Measurements from ENCODE around the gene PAM. TPM values are rescaled to one million over a fixed set of nuclear protein-coding genes. Genes with fewer than 3 reads are reported as not detected.

The PAM gene
- total RNA-seq, 2 experiments from 2014 or later = 15.1 to 16.1 TPM

DNA sequence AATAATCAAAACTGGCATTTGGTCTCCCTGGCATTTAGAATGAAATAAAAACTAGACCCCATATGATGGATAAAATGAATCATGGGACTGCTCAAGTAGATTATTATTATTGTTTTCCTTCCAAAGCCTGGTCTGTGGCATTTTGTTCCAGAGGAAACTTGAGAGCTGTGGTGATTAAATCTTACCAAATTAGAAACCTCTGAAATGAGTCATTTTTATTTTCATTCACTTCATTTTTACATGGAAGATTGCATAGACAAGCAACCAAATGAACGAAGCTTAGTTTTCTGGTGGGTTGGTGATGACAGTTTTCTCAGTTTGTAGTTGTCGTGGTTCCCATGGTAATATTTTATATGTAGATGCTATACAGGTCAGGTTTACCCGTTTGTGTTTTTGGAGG is 23.4 kb downstream of the PAM start:
- ATAC-seq (ENCODE audit: poor library complexity) = no peak
- Histone ChIP-seq H3K27me3 (ENCODE audit: control insufficient read depth in 1 of 2, insufficient read depth in 2 of 2, low read length in 2 of 2) (no peaks in the 10 kb centered on the region), H3K27ac (ENCODE audit: low read depth in 1 of 2, low read length in 2 of 2) (no peak overlapping the region), H3K36me3 (ENCODE audit: insufficient read depth, low read length) (no peaks in the 10 kb centered on the region), H3K4me1 (ENCODE audit: insufficient read depth, low read length) (peaks cover 3% of the 10 kb centered on the region), H3K9me3 (ENCODE audit: control insufficient read depth in 1 of 2, insufficient read depth in 1 of 2, low read length in 2 of 2) (no peaks in the 10 kb centered on the region), H3K4me3 (ENCODE audit: low read length) (no peak overlapping the region)
- intact Hi-C loops (cut with DNase I, micrococcal nuclease) = no loop called here
- Mint-ChIP-seq H3K9me3 (no peaks in the 10 kb centered on the region), H3K36me3 (ENCODE audit: low read depth) (no peaks in the 10 kb centered on the region), H3K27ac (no peak overlapping the region), H3K27me3 (no peaks in the 10 kb centered on the region), H3K4me3 (no peak overlapping the region), H3K4me1 (ENCODE audit: low read depth) (peaks cover 32% of the 10 kb centered on the region)
- no peak for TF ChIP-seq CTCF (IDR thresholded peaks at IDR 0.05)
- no peak for DNase-seq
- ChIA-PET POLR2A (no interaction called here), CTCF (no interaction called here)

- Histone ChIP-seq H3K27me3 (ENCODE audit: control insufficient read depth in 1 of 2, insufficient read depth in 2 of 2, low read length in 2 of 2) (no peaks in the 10 kb centered on the region), H3K27ac (ENCODE audit: low read depth in 1 of 2, low read length in 2 of 2) (no peak overlapping the region)
- no peak for ATAC-seq (ENCODE audit: poor library complexity)
Observed at GRCh38 chr5:102781359-102781758, 26.3 kb downstream of the PAM start.

DNA sequence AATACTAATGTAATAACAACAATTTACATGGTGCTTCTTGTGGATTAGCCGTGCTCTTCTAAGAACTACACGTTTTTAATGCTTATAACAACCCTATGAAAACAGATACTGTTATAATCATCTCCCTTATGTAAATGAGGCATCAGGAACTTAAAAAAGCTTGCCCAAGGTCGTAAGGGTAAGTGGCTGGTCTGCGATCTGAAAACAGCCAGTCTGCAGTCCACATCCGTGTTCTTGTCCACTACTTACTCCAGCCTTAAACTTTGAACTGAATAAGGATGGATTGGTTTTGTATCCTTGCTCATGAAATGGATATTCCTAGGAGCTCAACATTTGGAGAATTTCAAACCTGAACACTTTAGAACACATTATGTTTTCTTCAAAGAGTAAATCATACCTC is 26.7 kb downstream of the PAM start:
- no peak overlapping the region for H3K27ac ChIP-seq (ENCODE audit: low read depth in 1 of 2, low read length in 2 of 2)
- no peaks in the 10 kb centered on the region for H3K36me3 ChIP-seq (ENCODE audit: insufficient read depth, low read length)
- ChIA-PET POLR2A (interaction anchor here (1.1 to 1.2 kb wide), 2 partner anchors 23 to 338 kb away, joined by 3 to 4 read pairs; partner anchors contain the start of genes GIN1 and PPIP5K2), CTCF (interaction anchor here (1.4 to 2.3 kb wide), 3 partner anchors 18 to 357 kb away, joined by 3 to 13 read pairs (median 12); no protein-coding TSS in a partner anchor)
- H3K4me3 ChIP-seq (ENCODE audit: low read length) = no peak overlapping the region
- H3K9me3 ChIP-seq (ENCODE audit: control insufficient read depth in 1 of 2, insufficient read depth in 1 of 2, low read length in 2 of 2) = no peaks in the 10 kb centered on the region
- TF ChIP-seq CTCF (IDR thresholded peaks at IDR 0.05) = no peak
- Mint-ChIP-seq H3K4me1 (ENCODE audit: low read depth) (peaks cover 20% of the 10 kb centered on the region), H3K4me3 (no peak overlapping the region), H3K27ac (no peak overlapping the region), H3K36me3 (ENCODE audit: low read depth) (no peaks in the 10 kb centered on the region), H3K27me3 (no peaks in the 10 kb centered on the region), H3K9me3 (no peaks in the 10 kb centered on the region)
- ATAC-seq (ENCODE audit: poor library complexity) (no peak), DNase-seq (no peak)
- H3K4me1 ChIP-seq (ENCODE audit: insufficient read depth, low read length) = peaks cover 3% of the 10 kb centered on the region
- intact Hi-C loops (cut with DNase I, micrococcal nuclease) = loop anchor here in 1 of 2 experiments (2.0 to 10.0 kb wide), 4 partner anchors 191 to 357 kb away; no protein-coding TSS in a partner anchor
- no peaks in the 10 kb centered on the region for H3K27me3 ChIP-seq (ENCODE audit: control insufficient read depth in 1 of 2, insufficient read depth in 2 of 2, low read length in 2 of 2)

More at GRCh38 chr5:102781359-102781758, 26.3 kb downstream of the PAM start:
- no peaks in the 10 kb centered on the region for H3K9me3 Mint-ChIP-seq
- ChIA-PET CTCF (interaction anchor here (1.3 to 2.3 kb wide), 4 partner anchors 17 to 358 kb away, joined by 3 to 13 read pairs (median 8); no protein-coding TSS in a partner anchor), POLR2A (interaction anchor here (0.7 to 1.2 kb wide), 3 partner anchors 22 to 339 kb away, joined by 3 to 4 read pairs (median 3); partner anchors contain the start of genes GIN1 and PPIP5K2)
- Histone ChIP-seq H3K4me3 (ENCODE audit: low read length) (no peak overlapping the region), H3K9me3 (ENCODE audit: control insufficient read depth in 1 of 2, insufficient read depth in 1 of 2, low read length in 2 of 2) (no peaks in the 10 kb centered on the region), H3K4me1 (ENCODE audit: insufficient read depth, low read length) (peaks cover 3% of the 10 kb centered on the region), H3K36me3 (ENCODE audit: insufficient read depth, low read length) (no peaks in the 10 kb centered on the region)
- H3K4me3 Mint-ChIP-seq = no peak overlapping the region
- intact Hi-C loops (cut with DNase I, micrococcal nuclease) = loop anchor here in 1 of 2 experiments (2.0 to 10.0 kb wide), 4 partner anchors 191 to 357 kb away; no protein-coding TSS in a partner anchor
- peaks cover 20% of the 10 kb centered on the region for H3K4me1 Mint-ChIP-seq (ENCODE audit: low read depth)
- TF ChIP-seq CTCF (IDR thresholded peaks at IDR 0.05) = no peak
- no peaks in the 10 kb centered on the region for H3K36me3 Mint-ChIP-seq (ENCODE audit: low read depth)
- no peaks in the 10 kb centered on the region for H3K27me3 Mint-ChIP-seq
- no peak for DNase-seq
- no peak overlapping the region for H3K27ac Mint-ChIP-seq

Data from CD4-positive, alpha-beta T cell (primary cell).